ENCODE measurements around the gene ERCC6L2.

Gene ERCC6L2

GRCh38 chr9:95927271-95928004, 51.9 kb downstream of the ERCC6L2 start:
- DNase-seq: no peak

- DNase-seq: no peak
Observed at GRCh38 chr9:95930277-95930676, 54.8 kb downstream of the ERCC6L2 start.

- no peak for DNase-seq
Observed at GRCh38 chr9:95935861-95936578, 60.5 kb downstream of the ERCC6L2 start.

- no peak for DNase-seq
Observed at GRCh38 chr9:95936579-95937075, 61.1 kb downstream of the ERCC6L2 start.

DNA sequence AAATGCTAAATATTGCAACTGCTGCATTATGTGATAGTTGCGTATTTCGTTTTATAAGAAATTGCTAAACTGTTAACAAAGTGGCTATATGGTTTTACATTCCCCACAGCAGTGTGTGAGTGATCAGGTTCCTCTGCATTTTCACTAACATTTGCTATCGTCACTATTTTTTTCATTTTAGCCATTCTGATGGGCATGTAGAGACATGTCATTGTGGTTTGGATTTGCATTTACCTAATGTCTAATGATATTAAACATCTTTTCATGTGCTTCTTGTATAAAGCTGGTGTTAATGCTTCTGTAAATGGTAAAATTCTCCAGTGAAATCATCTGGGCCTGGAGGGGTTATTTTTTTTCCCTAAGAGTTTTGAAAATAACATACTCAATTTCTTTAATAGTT, 61.6 kb downstream of the ERCC6L2 start:
- no peak for DNase-seq

- DNase-seq: no peak
Observed at GRCh38 chr9:95938724-95939123, 63.2 kb downstream of the ERCC6L2 start.

DNA sequence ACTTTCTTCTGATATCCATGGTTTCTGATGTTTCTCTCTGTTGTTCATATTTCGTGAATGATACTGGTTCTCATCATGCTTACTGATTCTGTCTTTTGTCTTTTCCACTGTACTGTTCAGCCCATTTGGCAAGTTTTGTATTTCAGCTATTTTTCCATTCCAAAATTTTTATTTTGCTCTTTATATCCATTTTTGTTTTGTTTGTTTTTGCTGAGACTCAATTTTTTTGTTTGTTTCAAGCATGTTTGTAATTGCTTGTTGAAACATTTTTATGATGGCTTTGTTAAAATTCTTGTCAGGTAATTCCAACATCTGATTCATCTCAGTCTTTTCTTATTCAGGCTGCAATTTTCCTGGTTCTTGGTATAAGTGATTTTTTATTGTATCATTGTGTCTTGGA, 64.0 kb downstream of the ERCC6L2 start:
- no peak for DNase-seq

DNA sequence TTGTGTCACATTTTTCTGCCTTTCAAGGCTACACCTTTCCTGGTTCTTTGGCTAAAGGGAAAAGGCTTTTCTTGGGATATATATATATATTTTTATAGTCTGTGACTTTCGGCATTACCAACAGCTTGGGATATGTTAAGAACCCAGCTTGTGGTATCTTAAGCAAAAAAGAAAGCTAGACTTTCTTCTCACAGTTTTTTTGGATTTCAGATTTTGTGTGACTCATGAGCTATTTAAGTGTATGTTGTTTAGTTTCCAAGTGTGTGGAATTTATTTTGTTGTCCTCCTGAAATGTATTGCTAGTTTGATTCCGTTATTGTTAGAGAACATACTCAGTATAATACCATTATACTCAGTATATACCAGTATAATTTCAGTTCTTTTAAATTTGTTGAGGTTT, 64.8 kb downstream of the ERCC6L2 start:
- DNase-seq: peak; percentile 1

GRCh38 chr9:95942016-95942415, 66.5 kb downstream of the ERCC6L2 start:
- no peak for DNase-seq

DNA sequence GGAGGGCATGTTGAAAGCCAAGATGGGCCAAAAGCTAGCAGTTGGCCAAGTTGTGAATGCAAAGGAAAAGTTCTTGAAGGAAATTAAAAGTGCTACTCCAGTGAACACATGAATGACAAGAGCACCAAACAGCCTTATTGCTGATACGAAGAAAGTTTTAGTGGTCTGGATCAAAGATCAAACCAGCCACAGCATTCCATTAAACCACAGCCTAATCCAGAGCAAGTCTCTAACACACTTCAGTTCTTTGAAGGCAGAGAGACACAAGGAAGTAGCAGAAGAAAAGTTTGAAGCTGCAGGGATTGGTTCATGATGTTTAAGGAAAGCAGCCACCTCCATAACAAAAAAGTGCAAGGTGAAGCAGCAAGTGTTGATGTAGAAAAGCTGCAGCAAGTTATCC, 71.6 kb downstream of the ERCC6L2 start:
- no peak for DNase-seq

DNA sequence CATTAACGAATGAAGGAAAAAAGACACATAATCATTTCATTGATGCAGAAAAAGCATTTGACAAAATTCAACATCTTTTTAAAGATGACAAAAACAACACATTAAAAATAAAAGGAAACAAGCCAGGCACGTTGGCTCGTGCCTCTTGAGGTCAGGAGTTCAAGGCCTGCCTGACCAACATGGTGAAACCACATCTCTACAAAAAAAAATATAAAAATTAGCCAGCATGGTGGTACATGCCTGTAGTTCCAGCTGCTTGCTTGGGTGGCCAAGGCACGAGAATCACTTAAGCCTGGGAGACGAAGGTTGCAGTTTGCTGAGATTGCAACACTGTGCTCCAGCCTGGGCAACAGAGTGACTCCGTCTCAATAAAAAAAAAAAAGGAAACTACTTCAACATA, 77.0 kb downstream of the ERCC6L2 start:
- no peak for DNase-seq

- DNase-seq: no peak
Observed at GRCh38 chr9:95953986-95954385, 78.5 kb downstream of the ERCC6L2 start.

- DNase-seq: no peak
Observed at GRCh38 chr9:95954940-95955339, 79.4 kb downstream of the ERCC6L2 start.

DNA sequence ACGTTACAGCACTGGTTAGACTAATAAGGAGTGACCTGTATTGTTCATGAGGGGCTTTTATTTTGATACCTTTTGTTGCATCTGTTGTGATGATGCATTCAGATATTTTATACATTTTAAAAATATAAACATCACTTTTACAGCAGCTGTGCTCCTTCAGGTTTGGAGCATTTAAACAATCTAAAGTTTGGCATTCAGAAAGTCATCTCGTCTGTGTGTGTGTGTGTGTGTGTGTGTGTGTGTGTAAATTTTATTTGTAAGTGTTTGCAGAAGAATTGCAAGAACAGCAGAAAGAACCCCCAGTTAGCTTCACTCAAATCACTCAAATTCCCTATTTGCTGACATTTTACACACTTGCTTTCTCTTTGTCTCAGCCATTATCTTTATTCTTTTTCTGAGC, 87.4 kb downstream of the ERCC6L2 start:
- DNase-seq: no peak

GRCh38 chr9:95963659-95964058, 88.2 kb downstream of the ERCC6L2 start:
- DNase-seq: no peak

GRCh38 chr9:95966306-95966705, 90.8 kb downstream of the ERCC6L2 start:
- DNase-seq: no peak

- peak; percentile 7 for DNase-seq
Observed at GRCh38 chr9:95970317-95970716, 94.8 kb downstream of the ERCC6L2 start.

GRCh38 chr9:95971815-95972214, 96.3 kb downstream of the ERCC6L2 start:
- DNase-seq: no peak

- no peak for DNase-seq
Observed at GRCh38 chr9:95974389-95974788, 98.9 kb downstream of the ERCC6L2 start.

DNA sequence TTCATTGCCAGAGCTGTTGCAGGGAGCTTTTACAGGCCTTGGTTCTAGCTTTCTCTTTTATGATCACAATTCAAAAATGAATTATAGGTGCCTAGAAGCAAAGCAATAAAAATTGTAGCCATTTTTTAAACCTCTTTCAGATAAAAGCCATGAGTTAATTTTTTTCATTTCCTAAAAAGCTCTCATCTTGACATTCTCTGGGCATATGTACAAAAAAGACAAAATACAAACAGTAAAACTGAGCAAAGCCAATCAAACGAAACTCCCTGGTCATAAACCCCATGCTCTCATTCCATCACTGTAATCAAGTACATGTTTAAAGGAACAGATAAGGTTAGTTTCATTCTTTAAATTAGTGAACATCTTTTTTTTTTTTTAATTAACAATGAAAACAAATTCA, 101.9 kb downstream of the ERCC6L2 start:
- DNase-seq: no peak

GRCh38 chr9:95978106-95978505, 102.6 kb downstream of the ERCC6L2 start:
- no peak for DNase-seq

- DNase-seq: no peak
Observed at GRCh38 chr9:95979446-95979845, 104.0 kb downstream of the ERCC6L2 start.

DNA sequence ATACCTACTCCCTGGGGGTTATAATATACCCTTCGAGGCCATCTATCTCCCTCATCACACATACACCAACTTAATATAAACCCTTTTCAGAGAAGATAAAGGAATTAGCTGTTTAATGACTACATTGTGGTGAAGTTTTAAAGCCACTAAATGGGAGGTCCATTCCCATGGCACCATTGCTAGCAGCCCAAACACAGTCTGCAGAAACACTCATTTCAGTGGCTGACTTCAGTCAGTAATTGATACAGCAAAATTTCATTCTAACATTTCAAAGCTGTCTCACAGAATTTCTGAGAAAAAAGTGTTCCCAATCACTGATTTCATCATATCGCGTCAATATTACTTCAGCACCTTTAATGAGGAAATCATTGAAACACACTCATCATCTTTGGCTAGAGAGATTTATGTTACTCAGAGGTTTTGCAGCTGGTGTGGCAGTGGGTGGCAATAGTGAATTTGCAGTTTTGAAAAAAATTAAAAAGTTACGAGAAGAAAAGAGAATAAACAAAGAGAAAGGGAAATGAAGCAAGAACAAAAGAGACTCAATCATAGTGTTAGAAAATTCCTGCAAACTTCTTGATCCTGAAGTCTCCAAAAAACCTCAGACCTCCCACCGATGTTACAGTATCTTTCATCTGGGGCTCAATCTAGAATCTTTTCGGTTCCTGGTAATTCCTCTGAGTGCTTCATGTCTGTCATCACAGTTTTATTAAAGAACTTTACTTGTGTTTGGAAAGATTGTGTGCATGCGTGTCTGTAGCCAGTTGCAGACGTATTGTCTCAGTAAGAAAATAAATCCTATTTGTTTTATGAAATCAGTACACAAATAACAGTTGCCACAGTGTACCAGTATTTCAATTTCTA, 105.0 kb downstream of the ERCC6L2 start:
- DNase-seq: no peak
